ENCODE results near the gene MTHFSD.

GRCh38 chr16:86498155-86498670 lies 56.8 kb downstream of the MTHFSD start:
- TF ChIP-seq POLR2A (IDR thresholded peaks at IDR 0.05; ENCODE audit: low read length) (no peak), GATA1 (IDR thresholded peaks at IDR 0.05; ENCODE audit: low read depth, low read length) (no peak)

All from erythroblast (primary cell).